DND-41 (cell line): ENCODE measurements around the gene THEM4.

Source experiments
- ATAC-seq: fragments of 200-7000 bp; cut with Tn5 transposase; 3 replicates; pipeline ENCODE4 v1.9.1; 2021; ENCODE audit warnings: low read depth; ENCODE audit not compliant: insufficient read depth
- DNase-seq: peaks from one replicate; pipeline ENCODE4 v3.0.0-alpha.2; 2020
- H2AFZ ChIP-seq: 2 replicates; pipeline ENCODE4 v1.6.0; 2012; ENCODE audit warnings: low read depth, low read length
- H3K27ac ChIP-seq: 2 replicates; pipeline ENCODE4 v1.5.1; 2012; ENCODE audit warnings: low read length, inconsistent platforms
- H3K27me3 ChIP-seq: fragments of 200-600 bp; sonication (generic); 2 replicates; pipeline ENCODE4 v1.6.0; 2012; ENCODE audit warnings: low read length, mild to moderate bottlenecking, inconsistent platforms; ENCODE audit not compliant: insufficient read depth, poor library complexity
- H3K36me3 ChIP-seq: 2 replicates; pipeline ENCODE4 v1.5.1; 2012; ENCODE audit warnings: low read length, inconsistent platforms; ENCODE audit not compliant: insufficient read depth
- H3K4me1 ChIP-seq: 2 replicates; pipeline ENCODE4 v1.5.1; 2012; ENCODE audit warnings: mild to moderate bottlenecking, low read length; ENCODE audit not compliant: insufficient read depth
- H3K4me2 ChIP-seq: 2 replicates; pipeline ENCODE4 v1.6.0; 2012; ENCODE audit warnings: mild to moderate bottlenecking, moderate library complexity, low read length, inconsistent platforms; ENCODE audit not compliant: insufficient read depth
- H3K4me3 ChIP-seq, 2 experiments: fragments of 200-600 bp in 1 of 2; shearing (Covaris generic) in 1 of 2; 2 replicates each; pipeline ENCODE4 v1.5.1; 2012 to 2016; ENCODE audit warnings: inconsistent platforms in 2 of 2, low read length in 2 of 2, mild to moderate bottlenecking in 2 of 2, low read depth in 1 of 2, moderate library complexity in 1 of 2
- H3K79me2 ChIP-seq: 2 replicates; pipeline ENCODE4 v1.6.0; 2012; ENCODE audit warnings: low read length, inconsistent platforms; ENCODE audit not compliant: insufficient read depth
- H3K9ac ChIP-seq: 2 replicates; pipeline ENCODE4 v1.6.0; 2012; ENCODE audit warnings: low read depth, mild to moderate bottlenecking, inconsistent platforms, low read length, moderate library complexity
- H3K9me3 ChIP-seq: 2 replicates; pipeline ENCODE4 v1.5.1; 2012; ENCODE audit warnings: low read length, moderate library complexity, mild to moderate bottlenecking, inconsistent platforms; ENCODE audit not compliant: insufficient read depth, severe bottlenecking
- H4K20me1 ChIP-seq: 2 replicates; pipeline ENCODE4 v1.6.0; 2012; ENCODE audit warnings: low read length; ENCODE audit not compliant: insufficient read depth
- EZH2 ChIP-seq: IDR thresholded peaks from 3 replicates; pipeline ENCODE4 v1.6.1; 2012; ENCODE audit warnings: borderline replicate concordance, low read depth, mild to moderate bottlenecking, moderate library complexity, low read length, inconsistent platforms; ENCODE audit not compliant: severe bottlenecking
- TF ChIP-seq, protein P1 (sequence below): IDR thresholded peaks from 2 replicates; pipeline ENCODE4 v1.5.1; 2012; ENCODE audit warnings: borderline replicate concordance, low read length, moderate library complexity, mild to moderate bottlenecking; ENCODE audit not compliant: poor library complexity, severe bottlenecking; ENCODE audit errors: extremely low read depth

THEM4 gene

DNA sequence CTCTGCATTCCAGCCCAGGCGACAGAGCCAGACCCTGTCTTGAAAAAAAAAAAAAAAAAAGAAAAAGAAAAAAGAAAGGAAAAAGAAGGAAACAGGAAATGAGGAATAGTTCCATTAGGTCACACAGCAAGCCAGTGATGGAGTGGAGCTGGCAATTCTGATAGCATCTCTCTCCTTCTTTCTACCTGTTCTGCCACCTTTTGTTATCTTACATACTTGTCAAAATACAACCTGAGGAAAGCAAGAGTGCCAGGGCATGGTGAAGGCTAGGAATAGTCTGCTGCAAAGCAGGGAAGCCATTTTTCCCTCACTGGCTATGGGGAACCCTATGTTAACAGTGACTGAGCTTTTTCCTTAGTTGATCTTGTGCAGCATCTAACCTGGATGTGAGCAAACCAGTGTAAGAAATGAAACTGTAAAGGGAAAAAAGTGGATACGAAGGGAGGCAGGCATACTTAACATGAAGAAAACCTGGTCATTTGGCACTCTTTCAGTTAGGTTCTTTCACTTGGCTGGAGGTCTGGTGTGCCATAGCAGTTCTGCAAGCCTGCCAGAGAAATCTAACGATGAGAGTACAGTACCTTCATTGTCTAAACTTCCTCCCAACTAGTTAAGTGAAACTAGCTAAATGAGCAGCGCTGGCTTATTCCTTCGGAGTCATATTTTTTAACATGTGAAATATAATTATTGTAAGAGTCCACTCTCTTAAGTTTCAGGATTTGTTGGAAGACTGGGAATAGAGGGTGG lies 37.9 kb downstream of the THEM4 start:
- H3K27ac ChIP-seq = no peak overlapping the region
- H3K27me3 ChIP-seq = peaks cover 5% of the 10 kb centered on the region
- H3K9ac ChIP-seq = no peak overlapping the region
- H3K4me2 ChIP-seq = no peak overlapping the region
- no peaks in the 10 kb centered on the region for H4K20me1 ChIP-seq
- H3K79me2 ChIP-seq = no peaks in the 10 kb centered on the region
- DNase-seq = no peak
- TF ChIP-seq, protein P1, sequence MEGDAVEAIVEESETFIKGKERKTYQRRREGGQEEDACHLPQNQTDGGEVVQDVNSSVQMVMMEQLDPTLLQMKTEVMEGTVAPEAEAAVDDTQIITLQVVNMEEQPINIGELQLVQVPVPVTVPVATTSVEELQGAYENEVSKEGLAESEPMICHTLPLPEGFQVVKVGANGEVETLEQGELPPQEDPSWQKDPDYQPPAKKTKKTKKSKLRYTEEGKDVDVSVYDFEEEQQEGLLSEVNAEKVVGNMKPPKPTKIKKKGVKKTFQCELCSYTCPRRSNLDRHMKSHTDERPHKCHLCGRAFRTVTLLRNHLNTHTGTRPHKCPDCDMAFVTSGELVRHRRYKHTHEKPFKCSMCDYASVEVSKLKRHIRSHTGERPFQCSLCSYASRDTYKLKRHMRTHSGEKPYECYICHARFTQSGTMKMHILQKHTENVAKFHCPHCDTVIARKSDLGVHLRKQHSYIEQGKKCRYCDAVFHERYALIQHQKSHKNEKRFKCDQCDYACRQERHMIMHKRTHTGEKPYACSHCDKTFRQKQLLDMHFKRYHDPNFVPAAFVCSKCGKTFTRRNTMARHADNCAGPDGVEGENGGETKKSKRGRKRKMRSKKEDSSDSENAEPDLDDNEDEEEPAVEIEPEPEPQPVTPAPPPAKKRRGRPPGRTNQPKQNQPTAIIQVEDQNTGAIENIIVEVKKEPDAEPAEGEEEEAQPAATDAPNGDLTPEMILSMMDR = no peak
- no peak for TF ChIP-seq EZH2
- H3K36me3 ChIP-seq = no peaks in the 10 kb centered on the region
- no peak overlapping the region for H2AFZ ChIP-seq
- no peak for ATAC-seq
- no peak overlapping the region for H3K4me3 ChIP-seq
- no peaks in the 10 kb centered on the region for H3K9me3 ChIP-seq
- H3K4me1 ChIP-seq = peaks cover 9% of the 10 kb centered on the region

DNA sequence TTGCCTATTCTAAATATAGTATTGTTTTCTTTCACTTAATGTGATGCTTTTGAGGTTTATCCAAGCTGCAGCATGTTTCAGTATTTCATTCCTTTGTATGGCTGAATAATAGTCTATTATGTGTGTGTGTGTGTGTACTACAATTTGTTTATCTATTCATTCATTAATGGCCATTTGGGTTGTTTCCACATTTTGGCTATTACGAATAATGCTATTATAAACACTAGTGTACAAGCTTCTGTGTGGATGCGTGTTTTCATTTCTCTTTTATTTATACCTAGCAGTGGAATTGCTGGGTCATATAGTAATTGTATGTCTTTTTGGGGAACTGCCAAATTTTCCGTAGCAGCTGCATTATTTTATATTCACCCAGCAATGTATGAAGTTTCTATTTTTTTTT lies 40.8 kb downstream of the THEM4 start:
- Histone ChIP-seq H2AFZ (no peak overlapping the region), H3K9me3 (no peaks in the 10 kb centered on the region), H3K27ac (no peak overlapping the region), H3K4me1 (no peaks in the 10 kb centered on the region), H3K79me2 (no peaks in the 10 kb centered on the region), H3K4me2 (no peak overlapping the region), H3K27me3 (peaks cover 5% of the 10 kb centered on the region), H4K20me1 (no peaks in the 10 kb centered on the region), H3K9ac (no peak overlapping the region), H3K4me3 (no peak overlapping the region), H3K36me3 (no peaks in the 10 kb centered on the region)
- ATAC-seq (no peak), DNase-seq (no peak)
- no peak for TF ChIP-seq EZH2
- TF ChIP-seq, protein P1 = no peak

DNA sequence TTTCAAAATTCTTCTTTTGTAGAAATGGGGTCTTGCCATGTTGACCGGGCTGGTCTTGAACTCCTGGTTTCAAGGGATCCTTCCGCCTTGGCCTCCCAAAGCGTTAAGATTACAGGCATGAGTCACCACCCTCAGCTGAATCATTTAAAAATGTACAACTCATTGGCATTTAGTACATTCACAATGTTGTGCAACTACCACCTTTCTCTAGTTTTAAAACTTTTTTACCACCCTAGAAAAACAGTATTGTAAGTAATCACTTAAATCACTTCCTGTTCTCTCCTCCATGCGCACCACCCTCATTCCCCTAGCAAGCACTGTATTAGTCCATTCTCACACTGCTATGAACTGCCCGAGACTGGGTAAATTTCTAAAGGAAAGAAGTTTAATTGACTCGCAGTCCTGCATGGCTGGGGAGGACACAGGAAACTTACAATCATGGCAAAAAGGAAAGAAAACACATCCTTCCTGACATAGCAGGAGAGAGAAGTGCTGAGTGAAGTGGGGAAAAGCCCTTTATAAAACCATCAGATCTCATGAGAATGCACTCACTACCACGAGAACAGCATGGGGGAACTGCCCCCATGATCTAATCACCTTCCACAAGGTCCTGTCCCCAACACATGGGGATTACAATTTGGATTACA lies 41.4 kb downstream of the THEM4 start:
- Histone ChIP-seq H3K4me2 (no peak overlapping the region), H3K27ac (no peak overlapping the region), H3K9ac (no peak overlapping the region), H3K4me1 (no peaks in the 10 kb centered on the region), H3K27me3 (peaks cover 5% of the 10 kb centered on the region), H3K4me3 (no peak overlapping the region), H4K20me1 (no peaks in the 10 kb centered on the region), H2AFZ (no peak overlapping the region), H3K36me3 (no peaks in the 10 kb centered on the region), H3K9me3 (no peaks in the 10 kb centered on the region), H3K79me2 (no peaks in the 10 kb centered on the region)
- no peak for TF ChIP-seq EZH2
- TF ChIP-seq, protein P1 = no peak
- no peak for DNase-seq
- no peak for ATAC-seq
